HG02588 (cell line): ENCODE results near the gene IFT25.

Experiments
- ATAC-seq: cut with Tn5 transposase; IDR thresholded peaks from one replicate; pipeline ENCODE4 v1.9.1; 2021; ENCODE audit warnings: mild to moderate bottlenecking, moderate library complexity; ENCODE audit not compliant: unreplicated experiment

IFT25 gene

DNA sequence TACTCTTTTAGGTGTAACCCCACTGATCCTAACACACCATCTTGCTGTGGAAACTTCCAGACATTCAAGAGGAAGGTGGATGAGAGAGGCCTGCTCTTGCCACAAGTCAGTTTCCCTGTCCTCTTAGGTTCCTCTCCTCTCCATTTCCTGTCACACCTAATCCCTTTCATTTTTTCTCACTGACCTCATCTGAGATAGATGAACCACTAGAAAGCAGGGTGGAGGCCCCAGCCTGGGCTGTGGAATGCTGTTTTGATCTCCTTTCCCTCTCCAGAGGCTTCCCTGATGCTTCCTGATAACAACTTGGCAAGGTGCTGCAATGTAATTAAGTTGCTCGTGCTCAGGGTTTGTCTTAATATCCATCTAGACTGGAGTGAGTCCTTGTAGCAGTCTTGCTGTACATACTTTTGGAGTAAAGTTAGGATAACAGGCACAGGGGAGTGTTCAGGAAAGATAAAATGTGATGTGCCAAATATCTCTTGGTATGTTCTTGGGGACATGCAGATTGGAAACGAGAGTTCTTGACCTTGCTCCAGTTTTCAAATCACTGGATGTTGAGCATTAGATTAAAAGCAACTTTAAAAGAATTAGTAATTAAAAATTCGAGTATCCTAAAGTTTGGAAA is 11.8 kb upstream of the IFT25 start:
- ATAC-seq = no peak

DNA sequence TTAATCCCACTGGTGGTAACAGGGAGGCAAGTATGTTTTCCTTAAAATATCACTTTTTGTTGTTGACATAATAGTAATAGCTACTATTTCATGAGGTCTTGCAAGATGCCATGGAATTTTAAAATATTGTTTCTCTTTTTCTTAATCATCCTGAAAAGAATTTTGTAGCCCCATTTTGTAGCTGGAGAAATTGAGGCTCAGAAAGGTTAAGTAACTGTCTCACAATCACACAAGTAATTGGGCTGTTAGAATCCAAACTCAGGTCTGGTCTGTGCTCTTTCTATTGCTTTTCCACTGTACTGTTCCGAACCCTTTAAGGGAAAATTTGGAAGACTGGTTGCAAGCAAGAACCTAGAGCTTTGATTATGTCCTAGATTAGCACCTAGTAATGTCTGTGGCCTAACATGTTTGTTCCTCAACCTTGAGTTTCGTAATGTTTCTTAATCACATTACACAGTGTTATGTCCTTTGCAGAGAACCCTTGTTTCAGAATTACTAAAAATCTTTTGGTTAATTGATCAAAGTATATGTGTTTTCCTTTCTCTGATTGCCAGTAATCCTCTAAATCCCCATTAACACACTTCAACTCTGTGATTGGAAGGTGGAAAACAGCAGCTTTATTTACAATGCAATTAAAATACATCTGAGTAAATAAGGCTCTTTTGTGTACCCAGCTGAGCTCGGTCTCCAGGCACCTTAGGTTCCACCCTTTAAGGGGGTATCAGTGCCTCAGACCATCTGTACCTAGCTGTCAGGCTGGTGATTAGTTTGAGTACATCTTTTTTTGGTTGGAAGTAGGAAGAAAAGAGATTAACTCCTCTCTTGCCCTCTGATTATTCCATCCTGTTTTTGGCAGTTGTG is 11.0 kb upstream of the IFT25 start:
- ATAC-seq = no peak

DNA sequence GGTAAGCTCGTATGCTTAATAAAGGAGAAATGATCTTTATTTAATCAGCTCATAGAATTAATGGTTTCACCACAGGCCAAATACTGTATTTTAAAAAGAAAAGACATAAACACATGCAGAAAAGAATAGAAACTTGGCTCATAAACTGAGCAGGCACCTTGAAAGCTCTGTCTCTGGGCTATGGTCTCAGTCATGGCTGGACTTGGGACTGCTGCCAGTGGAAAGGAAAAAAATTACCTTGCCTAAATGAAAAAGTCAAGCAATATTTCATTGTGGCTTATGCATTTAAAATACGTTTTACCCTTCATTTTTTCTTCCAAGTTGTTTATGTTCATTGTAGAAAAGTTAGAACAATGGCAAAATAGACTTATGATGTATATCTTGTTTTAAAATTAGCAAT is 8.6 kb upstream of the IFT25 start:
- no peak for ATAC-seq

DNA sequence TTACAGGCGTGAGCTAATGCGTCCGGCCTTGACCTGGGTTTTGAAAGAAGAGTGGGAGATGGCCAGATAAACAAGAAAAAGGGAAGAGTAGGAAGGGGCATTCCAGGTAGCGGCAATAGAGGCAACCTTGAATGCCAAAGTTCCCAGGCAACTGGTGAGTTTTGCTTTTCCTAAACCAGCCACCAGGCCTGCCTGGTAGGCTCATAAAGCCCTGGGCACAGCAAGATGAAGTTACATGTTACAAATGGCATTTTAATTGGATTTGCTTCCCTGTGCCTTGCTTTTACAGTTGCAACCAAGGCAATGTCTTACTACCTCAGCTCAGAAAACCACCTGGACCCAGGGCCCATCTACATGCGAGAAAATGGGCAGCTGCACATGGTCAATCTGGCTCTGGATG is 6.2 kb upstream of the IFT25 start:
- ATAC-seq = no peak

DNA sequence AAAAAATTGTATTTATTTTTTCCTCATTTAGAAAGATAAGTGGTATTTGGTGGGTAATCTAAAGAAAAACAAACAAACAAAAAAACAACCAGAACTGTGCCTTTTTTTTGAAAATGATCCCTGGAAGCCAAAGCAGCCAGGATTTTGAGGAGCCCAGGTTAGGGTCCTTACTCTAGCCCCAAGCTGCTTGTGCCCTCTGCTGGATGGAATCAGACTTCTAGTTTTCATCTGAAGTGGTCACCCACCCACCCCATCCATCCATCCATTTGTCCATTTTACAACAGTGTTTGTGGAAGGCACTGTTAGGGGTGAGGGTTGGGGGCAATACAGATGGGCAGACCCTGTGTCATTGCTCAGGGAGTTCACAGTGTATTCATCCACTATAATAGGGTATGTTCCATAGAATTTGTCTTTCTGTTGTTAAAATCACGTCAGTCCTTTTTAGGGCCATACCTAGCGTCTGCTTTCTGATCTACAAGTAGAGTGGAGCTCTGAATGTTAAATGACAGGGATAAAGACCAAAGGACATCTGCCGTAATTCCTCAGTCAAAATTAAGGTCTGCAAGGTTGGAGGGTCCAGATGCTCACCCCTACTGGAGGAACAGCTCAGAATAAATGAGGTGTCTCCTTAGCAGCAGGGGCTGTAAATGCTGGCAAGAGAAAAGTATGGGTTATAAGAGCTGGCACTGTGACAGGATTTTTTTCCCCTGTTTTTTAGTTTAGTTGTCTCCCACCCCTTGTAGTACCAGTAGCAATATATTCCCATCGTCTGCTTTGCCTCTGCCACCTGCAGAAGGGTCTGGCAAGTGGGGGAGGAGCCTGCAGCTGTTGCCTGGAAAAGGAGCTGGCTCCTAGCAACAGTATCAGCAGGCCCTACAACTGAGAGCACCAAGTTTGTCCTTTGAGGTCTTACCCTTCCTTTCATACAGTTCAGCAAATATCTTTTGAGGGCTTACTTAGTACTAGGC is 3.8 kb upstream of the IFT25 start:
- no peak for ATAC-seq

DNA sequence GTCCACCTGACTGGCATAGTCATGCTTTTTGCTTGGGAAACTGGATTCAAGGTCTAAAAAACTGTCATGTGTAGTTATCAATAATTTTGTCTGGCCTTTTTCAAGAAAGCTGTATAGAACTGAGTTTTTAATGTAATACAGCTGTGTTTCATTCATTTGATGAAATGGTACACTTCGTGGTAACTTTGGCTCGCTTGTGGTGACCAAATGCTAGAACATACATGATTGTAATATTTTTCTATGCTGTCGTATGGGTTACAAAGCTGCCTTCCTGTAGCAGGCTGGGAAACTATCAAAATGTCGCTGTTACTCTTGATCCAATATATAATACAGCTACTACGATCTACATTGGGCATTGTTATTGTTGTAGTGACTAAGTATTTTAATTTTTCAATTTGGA is 2.8 kb upstream of the IFT25 start:
- ATAC-seq = no peak

DNA sequence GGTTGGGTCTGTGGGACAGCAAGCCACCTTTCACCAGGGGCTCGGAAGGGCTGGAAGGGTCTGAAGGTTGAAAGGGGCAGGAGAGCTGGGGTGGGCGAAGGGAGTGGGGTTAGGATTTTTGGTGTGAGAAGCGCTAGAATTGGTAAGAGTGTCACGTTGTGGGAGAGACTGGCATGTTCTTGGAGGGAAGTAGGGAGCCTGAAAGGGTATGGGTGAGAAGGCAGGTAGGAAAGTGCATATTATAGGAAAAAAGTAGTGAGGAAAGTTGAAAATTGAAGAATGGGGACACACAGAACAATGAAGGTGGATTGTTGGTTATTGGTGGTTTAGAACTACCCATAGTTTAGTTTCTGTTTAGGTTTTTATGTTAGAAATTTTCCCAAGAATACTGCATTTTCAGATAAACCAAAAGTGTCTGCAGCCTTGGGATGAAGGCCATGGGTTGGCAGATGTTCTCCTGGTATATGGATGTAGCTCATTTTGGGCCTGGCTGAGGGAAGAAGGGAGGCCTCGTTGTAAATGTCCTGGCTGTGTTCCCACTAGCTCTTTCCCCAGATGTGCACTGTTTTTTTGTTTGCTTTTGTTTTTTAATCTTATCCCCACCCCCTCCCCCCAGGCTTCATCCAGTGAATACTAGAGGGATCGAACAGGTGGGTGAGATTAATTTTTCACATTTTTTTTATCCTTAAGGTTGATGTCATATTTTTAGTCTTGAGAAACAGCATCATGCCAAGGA is 1.8 kb upstream of the IFT25 start:
- no peak for ATAC-seq

DNA sequence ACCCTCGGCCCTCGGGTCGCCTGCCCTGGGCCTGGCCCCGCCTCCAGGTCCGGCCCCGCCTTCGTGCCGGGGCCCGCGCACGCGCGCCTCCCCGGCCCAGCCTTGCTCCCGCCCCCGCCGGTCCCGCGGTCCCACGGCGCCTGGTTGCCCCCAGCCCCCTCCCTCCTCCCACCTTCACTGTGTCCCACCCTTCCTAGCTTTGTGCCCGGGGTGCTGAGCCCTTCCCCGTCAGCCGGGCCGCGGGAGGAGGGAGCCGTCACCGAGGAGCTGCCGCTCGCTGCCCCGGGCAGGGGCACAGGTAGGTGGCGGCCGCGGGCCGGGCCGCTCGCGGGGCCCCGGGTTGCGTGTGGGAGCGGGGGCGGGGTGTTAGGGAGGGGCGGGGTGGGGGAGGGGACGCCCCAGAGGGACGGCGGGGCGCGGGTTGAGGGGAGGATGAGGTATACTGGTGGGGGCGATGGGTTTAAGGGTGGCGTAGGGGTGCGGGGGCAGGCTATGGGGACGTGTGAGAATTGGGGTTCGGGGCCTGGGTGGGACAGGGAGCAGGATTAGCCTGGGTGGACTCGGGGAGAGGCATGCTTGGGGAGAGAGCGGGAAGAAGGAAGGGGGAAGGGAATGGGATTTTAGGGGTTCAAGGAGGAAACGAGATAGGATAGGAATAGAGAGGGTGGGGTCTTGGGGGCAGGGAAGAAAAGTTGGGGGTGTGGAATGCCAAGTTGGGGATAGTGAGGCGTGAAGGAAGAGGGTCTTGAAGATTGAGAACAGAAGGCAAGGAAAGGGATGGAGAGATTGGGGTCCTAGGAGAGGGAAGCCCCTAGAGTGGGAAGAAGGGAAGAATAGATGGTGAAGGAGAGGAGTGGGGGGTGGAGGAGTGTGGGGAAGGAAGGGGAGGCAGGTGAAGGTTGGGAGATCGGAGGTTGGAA is 1.0 kb upstream of the IFT25 start, which contains the start of gene LRRC42:
TSS of gene LRRC42 (plus strand) at position 99 of the 920 bp plus-strand sequence. CDS start 5,650 bp downstream, outside the sequence.
- ATAC-seq = peak; percentile 65

DNA sequence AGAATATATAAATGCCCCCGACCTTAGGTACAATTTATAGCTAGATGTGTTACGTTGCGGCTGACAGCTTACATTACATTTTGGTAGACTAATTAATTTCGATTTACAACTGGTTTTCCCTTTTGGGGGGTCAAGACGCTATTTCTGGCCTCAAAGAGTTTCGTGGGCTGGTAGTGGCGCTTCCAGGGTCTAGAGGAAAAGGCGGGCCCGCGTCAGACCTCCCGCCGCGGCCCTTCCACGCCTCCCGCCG is 391 bp downstream of the IFT25 start:
- no peak for ATAC-seq

DNA sequence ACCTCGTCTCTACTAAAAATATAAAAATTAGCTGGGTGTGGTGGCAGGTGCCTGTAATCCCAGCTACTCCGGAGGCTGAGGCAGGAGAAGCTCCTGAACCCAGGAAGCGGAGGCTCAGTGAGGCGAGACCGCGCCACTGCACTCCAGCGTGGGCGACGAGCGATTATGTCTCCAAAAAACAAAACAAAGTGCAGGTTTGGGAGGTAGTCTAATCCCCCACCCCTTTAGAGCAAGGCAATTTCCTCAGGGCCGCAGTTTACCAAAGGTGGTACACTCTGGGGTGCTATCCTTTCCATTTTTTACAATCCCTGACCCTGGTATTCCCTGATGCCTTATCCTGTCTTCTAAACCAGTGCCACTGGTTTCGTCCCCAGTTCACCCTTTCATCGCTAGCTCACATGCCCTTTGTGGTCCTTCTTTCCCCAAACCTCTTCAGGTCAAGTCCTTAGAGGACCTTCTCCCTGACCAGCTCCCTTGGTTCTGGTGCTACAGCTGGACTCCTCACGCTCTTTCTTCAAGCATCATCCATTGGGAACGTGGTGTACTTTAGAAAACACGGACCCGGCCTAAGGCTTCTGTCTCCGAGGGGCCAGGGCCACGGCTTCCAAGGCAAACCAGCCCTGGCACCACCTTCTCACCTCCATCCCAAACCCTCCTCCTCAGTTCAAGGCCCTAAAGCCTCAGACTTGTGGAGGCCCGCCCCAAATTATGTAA is 873 bp downstream of the IFT25 start:
- ATAC-seq = no peak

DNA sequence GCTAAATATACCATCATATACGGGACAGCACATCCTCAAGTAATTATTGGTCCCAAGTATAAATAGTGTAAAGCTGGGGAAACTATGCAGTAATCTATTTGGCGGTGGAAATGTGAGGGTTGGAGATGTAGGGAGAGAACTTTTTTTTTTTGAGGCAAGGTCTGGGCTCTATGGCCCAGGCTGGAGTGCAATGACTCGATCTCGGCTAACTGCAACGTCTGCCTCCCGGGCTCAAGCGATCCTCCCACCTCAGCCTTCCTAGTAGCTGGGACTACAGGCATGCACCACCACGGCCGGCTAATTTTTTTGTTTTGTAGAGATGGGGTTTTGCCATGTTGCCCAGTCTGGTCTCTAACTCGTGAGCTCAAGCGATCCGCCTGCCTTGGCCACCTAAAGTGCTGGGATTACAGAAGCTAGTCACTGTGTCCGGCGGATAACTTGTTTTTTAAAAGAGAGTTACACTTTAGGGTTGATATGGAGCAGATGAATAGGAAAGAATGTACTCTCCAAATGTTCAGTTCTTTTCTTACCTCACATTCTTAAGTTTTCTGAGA is 1.9 kb downstream of the IFT25 start:
- no peak for ATAC-seq

DNA sequence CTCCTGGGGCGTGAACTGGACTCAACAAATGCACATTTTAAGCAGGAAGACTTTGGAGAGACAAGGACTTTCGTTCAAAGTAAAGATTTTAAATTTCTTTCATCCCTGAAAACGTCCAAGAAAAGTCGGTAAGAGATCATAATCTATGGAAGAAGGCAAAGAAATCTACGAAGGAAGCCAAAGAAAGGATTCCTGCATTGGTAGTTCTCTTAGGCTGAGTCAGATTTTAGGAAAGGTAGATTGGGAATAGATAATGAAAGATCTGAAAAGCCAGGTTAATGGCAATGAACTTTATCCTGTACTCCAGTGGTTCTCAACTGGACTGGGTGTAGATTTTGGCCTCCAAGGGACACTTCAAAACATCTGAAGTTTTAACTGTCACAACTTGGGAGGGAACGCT is 2.4 kb downstream of the IFT25 start:
- ATAC-seq = no peak

DNA sequence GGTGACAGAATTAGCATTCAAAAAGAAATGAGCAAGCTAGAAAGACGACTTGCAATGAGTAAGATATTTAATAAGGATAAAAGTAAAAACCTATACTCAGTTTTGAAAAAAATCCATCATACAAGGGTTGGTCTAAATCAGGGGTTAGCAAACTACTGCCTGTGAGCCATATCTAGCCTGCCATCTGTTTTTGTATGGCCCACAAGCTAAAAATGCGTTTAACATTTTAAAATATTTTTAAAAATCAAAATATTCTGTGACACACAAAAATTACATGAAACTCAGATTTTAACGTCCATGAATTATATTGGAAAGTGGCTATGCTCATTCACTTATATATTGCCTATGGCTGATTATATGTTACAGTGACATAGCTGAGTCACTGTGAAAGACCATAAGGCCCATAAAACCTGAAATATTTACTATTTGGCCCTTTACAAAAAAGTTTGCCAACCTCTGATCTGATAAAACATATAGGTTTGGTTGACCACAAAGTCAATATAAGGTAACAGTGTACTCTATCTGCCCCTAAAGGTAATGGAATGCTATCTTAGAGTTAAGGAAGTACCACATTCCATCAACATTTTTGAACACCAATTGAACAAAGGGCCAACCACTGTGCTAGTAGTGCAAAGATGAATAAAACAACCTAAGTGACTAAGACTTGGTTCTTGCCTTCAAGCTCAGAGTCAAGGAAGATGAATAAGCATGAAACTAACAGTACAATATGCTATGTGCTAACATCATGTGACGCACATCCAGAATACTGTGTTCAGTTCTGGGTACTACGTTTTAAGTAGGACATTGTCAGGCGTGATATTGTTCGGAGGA is 3.2 kb downstream of the IFT25 start:
- ATAC-seq = no peak

DNA sequence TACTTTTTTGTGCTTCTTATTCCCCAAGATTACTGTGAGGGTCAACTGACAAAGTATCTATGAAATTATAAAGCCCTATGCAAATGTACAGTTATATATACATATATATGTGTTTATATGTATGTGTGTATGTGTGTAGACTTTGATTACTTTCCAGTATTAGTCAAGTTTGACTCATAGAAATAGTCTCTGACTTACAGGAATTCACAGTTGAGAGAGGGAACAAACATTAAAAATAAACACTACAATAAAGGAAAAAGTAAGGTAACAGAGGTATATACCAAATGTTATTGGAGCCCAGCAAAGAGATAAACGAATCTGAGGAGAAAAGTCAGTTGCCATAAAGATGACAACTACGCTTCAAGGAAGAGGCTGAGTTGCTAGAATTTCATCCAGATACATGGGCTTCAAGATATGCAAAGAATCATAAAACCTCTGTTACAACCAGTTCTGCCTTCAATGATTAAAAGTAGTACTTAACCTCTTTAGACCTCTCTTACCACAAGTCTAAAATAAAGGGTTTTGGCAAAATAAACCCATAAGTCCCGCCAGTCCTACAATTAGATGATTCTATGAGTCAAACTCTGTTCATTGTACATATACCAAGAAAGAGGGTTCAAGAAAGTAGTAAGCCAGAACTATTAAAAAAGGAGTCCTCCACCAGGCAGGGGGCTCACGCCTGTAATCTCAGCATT is 7.2 kb downstream of the IFT25 start:
- ATAC-seq = no peak

DNA sequence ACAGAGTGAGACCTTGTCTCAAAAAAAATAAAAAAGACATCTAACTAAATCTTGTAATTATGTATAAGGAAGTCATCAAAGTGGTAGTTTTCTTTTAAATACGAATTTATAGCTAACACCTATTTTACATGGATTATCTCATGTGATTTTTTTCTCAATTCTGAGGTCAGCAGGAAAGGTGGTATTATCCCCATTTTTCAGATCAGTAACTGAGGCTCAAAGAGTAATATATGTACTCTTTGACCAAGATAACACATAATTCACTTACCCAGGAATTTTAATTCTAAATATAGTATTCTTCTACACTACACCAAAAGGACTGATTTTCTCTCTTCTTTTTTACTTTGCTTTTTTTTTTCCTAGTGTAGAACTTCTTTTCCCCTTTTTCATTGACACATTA is 9.1 kb downstream of the IFT25 start:
- no peak for ATAC-seq

DNA sequence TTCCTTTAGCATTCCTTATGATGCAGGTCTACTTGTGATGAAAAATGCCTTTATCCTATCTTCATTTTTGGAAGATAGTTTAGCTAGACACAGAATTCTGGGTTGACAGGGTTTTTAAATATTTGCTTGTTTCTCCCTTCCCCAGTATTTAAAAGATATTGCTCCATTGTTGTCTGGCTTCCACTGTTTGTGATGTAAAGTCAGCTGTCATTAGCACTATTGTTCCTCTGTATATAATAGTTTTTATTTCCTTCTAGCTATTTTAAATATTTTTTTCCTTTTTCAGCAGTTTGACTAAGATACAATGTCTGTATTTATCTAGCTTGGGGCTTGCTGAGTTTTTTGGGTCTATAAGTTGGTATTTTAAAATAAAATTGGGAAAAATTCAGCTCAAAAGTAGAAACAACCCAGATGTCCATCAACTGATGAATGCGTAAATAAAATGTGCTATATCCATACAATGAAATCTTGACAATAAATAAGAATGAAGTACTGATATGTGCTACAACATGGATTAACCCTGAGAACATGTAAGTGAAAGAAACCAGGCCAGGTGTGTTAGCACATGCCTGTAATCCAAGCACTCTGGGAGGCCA is 11.2 kb downstream of the IFT25 start:
- ATAC-seq = no peak

DNA sequence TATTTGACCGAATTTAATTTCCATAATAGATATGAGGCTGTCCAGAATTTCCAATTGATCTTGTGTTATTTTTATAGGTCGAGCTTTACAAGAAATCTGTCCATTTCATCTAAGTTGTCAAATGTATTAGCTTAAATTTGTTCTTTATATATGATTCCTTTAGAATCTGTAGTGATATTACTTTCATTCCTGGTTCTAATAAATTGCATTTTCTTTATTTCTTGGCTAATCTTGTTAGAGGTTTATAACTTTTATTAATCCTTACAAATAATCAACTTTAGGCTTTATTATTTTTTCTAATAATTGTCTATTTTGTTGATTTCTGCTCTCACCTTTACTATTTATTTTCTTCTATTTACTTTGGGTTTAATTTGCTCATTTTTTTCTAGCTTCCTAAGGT is 14.0 kb downstream of the IFT25 start:
- no peak for ATAC-seq
